ENCODE measurements around the gene GGNBP2.

GGNBP2 gene

DNA sequence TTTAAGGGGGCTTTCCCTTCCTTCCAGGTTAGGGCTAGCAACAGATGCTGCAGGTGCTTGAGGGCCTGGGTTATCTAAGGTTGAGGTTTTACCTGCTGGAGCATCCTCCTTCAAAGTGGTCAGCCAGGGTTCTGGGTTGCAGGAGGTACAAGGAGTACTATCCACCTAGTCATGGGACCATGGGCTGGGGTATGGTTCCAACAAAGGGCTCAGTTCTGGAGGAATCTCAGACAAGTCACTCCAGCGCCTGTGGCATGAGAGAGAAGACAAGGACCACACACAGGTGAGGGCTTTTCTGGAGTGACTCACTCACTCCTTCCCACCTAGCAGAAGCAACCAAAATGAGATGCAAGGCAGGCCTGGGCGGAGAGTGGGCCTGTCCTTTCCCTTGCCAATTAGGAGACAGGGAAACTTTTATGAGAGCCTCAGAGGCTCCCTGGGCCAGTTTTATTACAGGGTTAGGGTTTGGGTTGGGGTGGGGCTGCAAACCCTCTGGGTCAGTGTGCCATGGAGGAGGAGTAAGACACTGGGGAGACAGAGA lies 12.2 kb upstream of the GGNBP2 start:
- H3K27ac ChIP-seq = no peak overlapping the region
- no peak for DNase-seq (ENCODE audit: low spot score)

GRCh38 chr17:36533935-36534839 lies 10.5 kb upstream of the GGNBP2 start:
- peak overlapping the region; percentile 94 for H3K4me3 ChIP-seq
- H3K27ac ChIP-seq = peak overlapping the region; percentile 88 to 97
- TF ChIP-seq, protein P1, sequence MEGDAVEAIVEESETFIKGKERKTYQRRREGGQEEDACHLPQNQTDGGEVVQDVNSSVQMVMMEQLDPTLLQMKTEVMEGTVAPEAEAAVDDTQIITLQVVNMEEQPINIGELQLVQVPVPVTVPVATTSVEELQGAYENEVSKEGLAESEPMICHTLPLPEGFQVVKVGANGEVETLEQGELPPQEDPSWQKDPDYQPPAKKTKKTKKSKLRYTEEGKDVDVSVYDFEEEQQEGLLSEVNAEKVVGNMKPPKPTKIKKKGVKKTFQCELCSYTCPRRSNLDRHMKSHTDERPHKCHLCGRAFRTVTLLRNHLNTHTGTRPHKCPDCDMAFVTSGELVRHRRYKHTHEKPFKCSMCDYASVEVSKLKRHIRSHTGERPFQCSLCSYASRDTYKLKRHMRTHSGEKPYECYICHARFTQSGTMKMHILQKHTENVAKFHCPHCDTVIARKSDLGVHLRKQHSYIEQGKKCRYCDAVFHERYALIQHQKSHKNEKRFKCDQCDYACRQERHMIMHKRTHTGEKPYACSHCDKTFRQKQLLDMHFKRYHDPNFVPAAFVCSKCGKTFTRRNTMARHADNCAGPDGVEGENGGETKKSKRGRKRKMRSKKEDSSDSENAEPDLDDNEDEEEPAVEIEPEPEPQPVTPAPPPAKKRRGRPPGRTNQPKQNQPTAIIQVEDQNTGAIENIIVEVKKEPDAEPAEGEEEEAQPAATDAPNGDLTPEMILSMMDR (IDR thresholded peaks at IDR 0.05) = no peak
- peak; percentile 80 for DNase-seq (ENCODE audit: low spot score)

More for the DNA sequence above, 12.2 kb upstream of the GGNBP2 start:
- no peak overlapping the region for H3K4me3 ChIP-seq
- TF ChIP-seq, protein P1 (IDR thresholded peaks at IDR 0.05) = no peak

DNA sequence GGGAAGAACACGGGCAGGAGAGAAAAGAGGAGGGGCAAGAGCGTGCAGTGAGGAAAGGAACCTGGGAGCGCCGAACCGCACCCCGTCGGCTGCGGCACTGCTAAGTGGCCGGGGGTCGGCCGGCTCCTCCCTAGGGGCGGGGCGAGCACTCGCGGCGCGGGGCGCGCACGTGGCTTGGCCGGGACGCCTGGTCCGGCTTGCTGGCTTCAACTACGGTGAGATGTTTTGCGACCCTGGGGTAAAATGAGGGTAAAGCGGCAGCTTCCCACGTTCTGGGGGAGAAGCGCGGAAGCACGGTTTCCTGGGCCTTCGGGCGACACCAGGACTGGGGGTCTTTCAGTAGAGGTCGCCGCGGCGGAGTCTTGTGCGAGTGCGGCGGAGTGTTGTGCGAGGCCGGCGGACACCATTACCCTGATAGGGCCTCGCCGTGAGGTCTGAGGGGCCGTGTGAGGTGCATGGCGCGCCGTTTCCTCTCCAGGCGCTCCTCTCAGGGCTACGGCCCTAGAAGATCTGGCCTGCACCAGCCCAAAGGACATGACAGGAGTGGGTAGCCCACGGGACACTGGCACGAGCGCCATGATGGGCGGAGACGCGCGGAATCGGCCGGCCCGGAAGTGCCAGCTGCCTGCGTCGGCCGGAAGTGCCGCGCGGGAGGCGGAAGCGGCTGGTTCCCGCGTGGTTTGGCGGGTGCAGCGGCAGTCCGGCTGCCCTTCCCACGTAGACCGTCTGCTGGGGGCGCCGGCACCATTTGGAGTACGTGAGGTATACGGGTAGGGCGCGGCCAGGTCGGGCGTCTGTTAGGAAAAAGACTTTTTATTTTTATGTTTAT lies 9.7 kb upstream of the GGNBP2 start, which contains the start of the genes MYO19 and PIGW:
Gene MYO19 (minus strand): TSS at position 29 of the 829 bp plus-strand sequence. CDS start 2,330 bp downstream, outside the sequence.
Gene PIGW (plus strand): TSS at position 148 of the 829 bp plus-strand sequence. CDS start 2,115 bp downstream, outside the sequence.
- TF ChIP-seq, protein P1 (IDR thresholded peaks at IDR 0.05) = no peak
- DNase-seq (ENCODE audit: low spot score) = peak; percentile 90

DNA sequence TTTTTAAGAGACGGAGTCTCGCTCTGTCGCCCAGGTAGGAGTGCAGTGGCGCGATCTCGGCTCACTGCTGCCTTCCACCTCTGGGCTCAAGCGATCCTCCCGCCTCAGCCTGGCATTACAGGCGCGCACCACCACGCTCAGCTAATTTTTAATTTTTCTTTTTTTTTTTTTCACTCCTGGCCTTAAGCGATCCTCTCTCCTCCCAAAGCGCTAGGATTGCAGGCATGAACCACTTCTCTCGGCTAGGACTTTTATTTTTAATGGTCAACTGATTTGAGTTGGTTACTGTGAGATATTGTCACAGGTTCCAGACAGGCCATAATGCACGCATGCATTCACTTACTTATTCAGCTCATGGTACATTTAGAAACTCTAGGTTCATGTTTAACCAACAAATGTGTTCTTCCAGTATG lies 9.0 kb upstream of the GGNBP2 start:
- TF ChIP-seq, protein P1 (IDR thresholded peaks at IDR 0.05) = no peak
- Histone ChIP-seq H3K27ac (peak overlapping the region; percentile 88 to 97), H3K4me3 (peak overlapping the region; percentile 94)
- no peak for DNase-seq (ENCODE audit: low spot score)

More for the DNA sequence above, 9.7 kb upstream of the GGNBP2 start, which contains the start of the genes MYO19 and PIGW:
- H3K4me3 ChIP-seq = peak within 1 kb of the TSS; percentile 94
- H3K27ac ChIP-seq = peak within 1 kb of the TSS; percentile 88 to 97

- DNase-seq (ENCODE audit: low spot score) = no peak
- Histone ChIP-seq H3K27ac (no peak overlapping the region), H3K4me3 (no peak overlapping the region)
- TF ChIP-seq, protein P1 (IDR thresholded peaks at IDR 0.05) = no peak
Measured at GRCh38 chr17:36540696-36541095, 4.0 kb upstream of the GGNBP2 start.

GRCh38 chr17:36542755-36543154 lies 2.0 kb upstream of the GGNBP2 start:
- DNase-seq (ENCODE audit: low spot score) = no peak
- Histone ChIP-seq H3K27ac (no peak overlapping the region), H3K4me3 (no peak overlapping the region)
- TF ChIP-seq, protein P1 (IDR thresholded peaks at IDR 0.05) = no peak
